NCI-H748 (cell line): ENCODE results near the gene LY6G6D.

Source experiments
- DNase-seq: peaks from one replicate; lab custom pipeline; 2025; ENCODE audit not compliant: unreplicated experiment; lab: John Stamatoyannopoulos, UW

Gene LY6G6D

DNA sequence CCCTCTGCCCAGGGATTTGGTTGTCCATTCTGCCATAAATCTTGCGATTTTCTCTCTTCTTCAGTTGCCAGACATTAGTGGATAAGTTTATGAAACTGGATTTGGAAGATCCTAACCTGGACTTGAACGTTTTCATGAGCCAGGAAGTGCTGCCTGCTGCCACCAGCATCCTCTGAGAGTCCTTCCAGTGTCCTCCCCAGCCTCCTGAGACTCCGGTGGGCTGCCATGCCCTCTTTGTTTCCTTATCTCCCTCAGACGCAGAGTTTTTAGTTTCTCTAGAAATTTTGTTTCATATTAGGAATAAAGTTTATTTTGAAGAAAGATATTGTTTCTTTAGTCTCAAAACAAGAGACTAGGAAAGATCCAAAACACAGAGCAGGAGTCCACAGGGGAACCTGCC is 47.2 kb downstream of the LY6G6D start, which contains the start of gene SAPCD1:
TSS of gene SAPCD1 (plus strand) at position 301 of the 400 bp plus-strand sequence. CDS start 399 bp downstream, outside the sequence.
- DNase-seq = no peak

DNA sequence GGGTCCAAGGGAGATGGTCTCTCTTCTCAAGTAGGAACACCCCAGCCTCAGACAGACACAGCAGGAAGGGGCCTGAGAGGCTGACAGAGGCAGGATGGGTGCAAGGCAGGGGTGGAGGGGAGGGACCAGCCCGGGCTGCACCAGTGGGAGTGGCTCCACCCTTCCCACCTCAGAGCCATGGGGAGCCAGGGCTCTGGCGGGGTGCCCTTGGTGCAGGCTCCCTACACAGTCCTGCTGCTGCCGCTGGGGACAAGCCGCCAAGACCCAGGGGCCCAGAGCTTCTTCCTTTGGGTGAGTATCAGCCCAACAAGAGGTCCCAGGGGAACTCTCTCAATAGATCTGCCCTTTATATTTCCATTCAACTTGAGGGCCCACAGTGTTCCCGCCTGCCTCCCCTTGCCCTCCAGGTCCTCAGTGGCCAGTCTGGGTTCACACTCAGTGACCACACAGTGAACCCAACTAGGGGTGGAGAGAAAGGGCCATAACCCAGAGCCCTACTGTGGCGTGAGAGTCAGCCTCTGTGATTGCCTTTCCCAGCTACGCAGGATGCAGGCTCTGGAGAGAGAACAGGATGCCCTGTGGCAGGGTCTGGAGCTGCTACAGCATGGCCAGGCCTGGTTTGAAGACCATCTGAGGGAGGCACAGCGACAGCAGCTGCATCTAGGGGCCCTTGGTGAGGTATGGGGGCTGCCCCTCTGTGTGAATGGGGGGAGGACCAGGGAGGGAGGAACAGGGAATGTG is 47.9 kb downstream of the LY6G6D start:
- DNase-seq = no peak

DNA sequence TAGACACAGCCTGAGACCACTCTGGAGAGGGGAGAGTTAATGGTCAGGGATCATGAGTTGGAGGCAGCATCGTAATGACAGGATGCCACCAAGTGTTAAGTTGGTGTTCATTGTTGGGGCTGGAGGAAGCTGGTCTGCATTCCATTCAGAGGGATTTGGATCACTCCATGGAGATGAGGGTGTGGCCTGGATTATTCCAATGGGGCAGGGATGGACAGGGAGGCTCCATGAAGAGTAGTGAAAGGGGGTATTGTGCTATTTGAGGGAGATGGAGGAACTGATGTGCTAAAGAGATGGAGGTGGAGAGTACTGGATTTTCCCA is 48.4 kb downstream of the LY6G6D start:
- peak; percentile 45 for DNase-seq

DNA sequence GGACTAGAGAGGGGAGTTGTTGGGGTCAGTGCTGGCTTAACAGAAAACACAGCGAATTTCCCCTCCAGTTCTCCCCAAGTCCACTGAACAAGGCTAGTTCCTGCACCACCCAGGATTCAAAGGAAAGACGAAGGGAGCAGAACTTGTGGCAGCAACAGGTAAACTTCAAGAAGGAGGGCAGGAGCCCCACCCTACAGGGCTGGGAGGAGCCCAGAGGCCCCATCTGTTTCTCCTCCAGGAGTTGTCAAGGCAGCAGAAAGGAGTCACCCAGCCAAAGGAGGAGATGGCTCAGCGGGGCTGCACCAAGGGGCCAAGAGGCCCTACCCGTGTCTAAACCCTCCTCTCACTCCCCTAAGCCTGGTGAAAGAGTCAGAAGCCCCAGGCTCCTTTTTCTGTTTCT is 49.0 kb downstream of the LY6G6D start:
- DNase-seq = no peak

DNA sequence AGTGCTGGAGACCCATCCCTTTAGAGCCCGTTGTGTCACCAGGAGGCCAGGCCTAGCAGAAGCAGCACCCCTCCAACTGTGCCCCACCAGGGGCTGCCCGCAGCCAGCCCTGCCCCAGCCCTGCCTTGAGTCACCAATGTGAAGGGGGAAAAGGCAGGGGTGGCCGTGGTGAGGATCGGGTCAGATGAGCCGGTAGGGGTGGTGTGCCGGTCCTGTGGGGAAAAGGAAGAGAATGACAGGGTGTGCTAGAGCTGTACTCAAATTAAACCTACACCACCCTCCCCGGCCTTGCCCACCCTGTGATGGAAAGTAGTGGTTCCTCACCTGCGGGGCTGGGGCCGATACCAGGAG is 50.4 kb downstream of the LY6G6D start:
- no peak for DNase-seq

DNA sequence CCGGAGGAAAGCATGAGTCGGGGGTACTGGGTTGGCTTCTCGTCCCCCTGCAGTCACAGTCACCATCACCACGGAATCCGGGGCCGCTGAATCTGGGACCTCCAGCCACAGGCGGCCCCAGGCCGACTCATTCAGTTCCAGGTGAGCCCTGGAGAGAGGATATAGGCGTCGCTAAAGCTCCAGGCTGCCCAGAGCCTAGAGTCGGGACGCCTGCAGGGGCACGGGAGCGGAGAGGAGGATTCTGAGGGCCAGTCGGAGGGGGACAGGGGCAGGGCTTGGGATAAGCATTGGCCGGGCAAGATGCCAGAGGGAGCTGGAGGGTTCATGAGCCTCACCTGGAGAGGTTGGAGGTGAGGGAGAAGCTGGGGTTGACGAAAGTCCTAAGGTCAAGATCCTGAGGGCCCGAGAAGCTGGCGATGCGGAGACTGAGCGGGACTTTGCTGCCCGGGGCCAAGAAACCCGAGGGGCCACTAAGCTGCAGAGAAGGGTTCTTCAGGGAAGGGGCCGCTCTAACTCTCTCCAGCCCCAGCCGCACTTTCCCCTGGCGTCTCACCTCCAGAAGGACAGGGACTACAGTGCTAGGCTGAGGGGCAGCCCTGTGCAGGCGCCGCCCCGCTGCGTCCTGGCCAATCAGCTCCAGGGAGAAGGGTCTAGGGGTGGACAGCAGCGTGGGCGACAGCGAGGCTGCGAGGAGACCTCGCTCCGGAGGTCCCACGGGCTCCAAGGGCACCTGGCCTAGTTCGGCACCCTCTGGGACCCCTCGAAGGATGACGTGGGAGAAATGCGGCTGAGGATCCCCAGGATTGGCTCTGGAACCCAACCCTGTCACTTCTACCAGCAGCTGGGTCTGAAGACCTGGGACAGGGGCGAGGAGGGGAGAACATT is 51.0 kb downstream of the LY6G6D start:
- DNase-seq = peak; percentile 24

DNA sequence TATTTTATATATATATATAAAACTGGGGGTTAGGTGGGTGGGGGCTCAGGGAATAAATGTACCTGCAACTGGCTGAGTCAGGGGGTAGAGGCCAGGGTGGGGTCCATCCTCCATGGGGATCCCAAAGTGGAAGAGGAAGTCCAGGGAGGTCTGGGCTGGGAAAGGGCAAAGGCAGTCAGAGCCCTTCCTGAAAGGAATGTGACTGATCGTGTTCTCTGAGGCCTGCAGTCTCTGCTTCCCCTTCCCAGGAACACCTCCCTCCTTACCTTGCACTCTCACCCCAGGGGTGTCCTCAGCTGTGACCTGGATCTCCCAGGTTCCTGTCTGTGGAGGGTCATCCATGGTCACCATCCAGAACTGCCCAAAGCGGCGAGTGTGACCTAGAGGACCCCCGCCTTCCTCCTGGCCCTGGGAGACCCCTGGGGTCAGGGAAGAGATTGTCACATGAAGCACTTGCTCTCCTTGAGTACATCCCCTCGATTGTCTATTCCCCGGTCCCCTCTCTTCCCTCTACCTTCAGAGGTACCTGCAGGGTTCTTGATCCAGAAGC is 52.0 kb downstream of the LY6G6D start:
- DNase-seq = no peak
